HG02943 (cell line): Measurements from ENCODE around the gene DDRGK1.
"Not testable (repeated sequence)": the region's sequence is repeated elsewhere in the genome, so short reads cannot be mapped to it uniquely, and the experiment has no call there.

Experiments
- ATAC-seq: cut with Tn5 transposase; IDR thresholded peaks from one replicate; pipeline ENCODE4 v1.9.1; 2021; ENCODE audit warnings: mild to moderate bottlenecking, low read depth, moderate library complexity; ENCODE audit not compliant: unreplicated experiment

Gene DDRGK1

DNA sequence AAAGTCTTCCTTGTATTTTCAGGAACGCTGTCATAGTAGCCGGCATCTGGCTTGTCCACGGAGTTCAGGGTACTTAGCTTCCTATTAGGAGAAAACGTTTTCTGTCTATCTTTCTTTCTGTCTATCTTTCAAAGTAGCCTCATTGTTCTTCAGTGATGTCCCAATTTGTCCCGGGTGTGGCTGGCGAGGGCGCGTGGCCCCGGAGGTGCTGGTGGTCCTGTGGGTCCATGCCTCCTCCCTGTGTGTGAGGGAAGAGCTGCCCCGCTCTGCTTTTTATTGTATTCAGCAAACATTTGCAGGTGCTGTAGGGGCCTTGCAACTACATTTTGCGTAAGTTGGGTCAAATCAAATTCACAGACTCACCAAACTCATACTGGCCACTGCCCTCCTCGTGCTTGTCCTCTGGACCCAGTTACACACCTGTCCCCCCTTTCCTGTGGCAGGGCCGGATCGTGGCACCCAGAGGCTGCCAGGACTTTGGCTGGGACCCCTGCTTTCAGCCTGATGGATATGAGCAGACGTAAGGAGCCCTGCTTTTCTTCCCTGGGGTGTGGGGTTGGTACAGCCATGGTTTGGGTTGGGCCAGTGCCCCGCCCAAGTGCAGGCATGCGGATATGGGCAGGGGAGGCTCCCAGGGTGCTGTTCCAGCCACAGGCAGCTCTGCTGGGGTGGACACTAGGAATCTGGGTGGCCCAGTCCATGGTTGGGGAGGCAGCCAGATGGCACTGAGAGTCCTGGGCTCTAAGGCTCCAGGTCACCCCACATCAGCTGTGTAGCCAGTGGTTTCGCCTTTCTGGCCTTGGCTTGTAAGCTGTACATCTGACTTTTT lies 17.1 kb upstream of the DDRGK1 start:
- no peak for ATAC-seq

DNA sequence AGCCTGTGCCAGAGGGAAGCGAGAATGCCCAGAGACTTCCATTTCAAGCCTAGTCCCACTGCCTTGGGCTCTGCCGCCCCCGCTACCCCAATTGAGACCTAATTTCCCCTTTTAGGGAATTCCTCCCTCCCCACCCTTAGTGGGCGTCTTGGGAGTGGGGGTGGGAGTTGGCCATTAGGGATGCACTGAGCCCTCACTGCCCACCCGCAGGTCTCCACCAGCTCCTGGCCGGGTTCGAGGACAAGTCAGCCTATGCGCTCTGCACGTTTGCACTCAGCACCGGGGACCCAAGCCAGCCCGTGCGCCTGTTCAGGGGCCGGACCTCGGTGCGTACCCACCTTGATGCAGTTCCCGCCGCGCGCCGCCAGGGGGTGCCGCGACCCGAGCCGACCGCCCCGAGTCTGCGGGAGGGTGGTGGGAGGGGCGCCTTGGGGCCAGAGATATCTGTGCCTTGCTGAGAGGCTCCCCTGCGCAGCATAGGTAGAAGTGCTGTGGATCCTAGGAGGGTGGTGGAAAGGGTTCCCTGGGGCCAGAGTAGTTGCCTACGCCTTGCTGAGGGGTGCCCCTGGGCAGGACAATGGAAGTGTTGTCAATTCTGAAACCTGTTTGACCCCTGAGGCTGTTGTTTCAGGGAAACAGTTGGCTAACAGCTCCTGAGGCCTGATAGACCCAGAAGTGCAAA lies 14.0 kb upstream of the DDRGK1 start:
- ATAC-seq, result peak; percentile 52

DNA sequence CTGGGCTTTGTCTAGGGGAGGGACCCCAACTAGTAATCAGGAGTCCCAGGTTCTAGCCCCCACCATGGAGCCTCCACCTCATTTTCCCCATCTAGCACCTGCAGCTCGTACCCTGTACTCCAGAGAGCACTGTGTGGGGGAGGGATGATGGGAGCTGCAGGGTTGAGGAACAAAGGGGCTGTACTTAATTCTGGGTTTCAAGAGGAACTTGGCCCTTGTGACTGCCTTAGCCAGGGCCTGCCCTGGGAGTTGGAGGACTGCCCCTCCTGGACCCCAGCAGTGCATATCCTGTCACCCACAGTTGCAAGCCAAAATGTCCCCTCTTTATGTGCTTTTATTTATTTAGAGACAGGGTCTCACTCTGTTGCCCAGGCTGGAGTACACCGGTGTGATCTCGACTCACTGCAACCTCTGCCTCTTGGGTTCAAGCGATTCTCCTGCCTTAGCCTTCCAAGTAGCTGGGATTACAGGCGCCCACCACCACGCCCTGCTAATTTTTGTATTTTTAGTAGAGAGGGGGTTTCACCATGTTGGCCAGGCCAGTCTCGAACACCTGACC lies 11.0 kb upstream of the DDRGK1 start:
- not testable (repeated sequence) for ATAC-seq

DNA sequence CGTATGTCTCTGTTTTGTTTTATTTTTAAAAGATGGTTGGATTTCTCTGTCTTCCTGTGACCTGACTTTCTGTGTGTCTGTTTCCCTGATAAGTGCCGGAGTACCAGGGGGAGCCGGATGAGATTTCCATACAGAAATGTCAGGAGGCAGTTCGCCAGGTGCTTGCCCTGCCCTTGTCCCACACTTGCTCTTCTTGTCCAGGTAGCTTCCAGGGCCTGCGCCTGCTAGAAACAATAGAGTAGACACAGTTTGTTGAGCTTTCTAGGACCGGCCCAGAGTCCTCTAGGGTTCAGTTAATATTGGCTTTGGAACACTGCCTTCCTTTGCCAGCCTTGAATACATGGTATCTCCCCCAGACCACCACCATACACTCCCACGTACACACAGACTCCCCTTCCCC lies 8.7 kb upstream of the DDRGK1 start:
- ATAC-seq, result no peak

DNA sequence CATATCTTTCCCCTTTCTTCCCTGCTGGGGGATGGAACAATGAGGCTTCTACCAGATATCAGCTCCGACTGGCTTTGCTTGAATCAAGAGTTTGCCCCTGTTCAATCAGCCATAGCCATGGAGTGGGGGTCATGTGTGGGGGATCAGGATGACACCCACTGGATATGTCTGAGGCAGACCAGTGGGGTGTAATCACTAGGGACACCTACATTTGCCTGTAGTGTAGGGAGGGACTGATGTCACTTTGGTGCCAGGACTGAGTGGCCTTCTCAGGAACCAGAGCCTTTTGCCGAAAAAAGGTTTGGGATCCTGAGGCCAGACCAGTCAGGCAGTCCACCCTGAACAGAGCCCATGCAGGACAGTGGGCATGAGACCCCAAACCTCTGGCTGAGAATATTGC lies 5.9 kb upstream of the DDRGK1 start:
- ATAC-seq, result no peak

DNA sequence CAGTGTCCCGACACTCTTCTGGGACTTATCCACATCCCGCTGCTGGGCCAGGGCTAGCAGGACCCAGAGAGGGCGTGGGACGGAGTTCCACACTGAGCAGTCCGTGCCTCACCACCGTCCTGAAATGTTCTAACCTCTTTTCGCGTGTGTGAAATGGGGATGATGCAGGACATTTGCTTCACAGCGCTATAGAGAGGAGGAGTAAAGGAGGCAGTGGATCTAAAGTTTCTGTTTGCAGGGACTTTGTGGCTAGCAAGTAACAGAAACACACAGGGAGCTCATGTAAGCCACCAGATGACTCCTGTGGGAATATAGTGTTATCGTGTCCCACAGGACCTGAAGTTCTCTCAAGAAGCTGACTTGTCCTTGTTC lies 5.5 kb upstream of the DDRGK1 start:
- ATAC-seq, result no peak

DNA sequence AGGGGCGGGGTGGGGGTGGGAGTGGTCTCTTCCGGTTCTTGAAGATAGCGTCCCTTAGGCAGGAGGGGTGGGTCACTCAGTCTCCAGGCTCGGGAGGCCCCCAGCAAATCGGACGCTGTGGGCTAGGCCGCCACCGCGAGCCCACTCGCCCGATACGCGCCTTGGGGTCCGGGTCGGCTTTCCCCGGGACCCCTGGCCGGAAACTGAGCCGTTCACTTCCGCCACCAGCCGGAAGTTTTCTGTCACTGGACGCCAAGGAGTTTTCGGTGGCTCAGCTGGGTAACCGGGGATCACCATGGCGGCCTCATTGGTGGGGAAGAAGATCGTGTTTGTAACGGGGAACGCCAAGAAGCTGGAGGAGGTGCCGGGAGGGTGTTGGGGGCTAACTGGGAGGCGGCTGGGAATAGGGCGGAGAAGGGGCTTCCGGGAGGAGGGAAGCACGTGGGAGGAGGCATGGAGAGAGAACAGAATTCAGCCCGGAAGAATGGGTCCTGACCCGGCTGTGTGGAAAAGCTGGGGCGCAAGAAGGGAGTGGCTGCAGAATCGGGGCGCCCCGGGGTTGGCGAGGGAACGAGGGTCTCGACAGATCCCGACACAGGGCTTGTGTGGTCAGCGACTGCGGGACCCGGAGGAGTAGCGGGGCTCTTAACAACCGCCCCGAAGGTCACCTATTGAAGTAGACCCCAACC lies 4.9 kb upstream of the DDRGK1 start, which contains the start of gene ITPA:
ITPA (plus strand) TSS at position 242 of the 689 bp plus-strand sequence; CDS start at position 296, 54 bp downstream.
- no peak for ATAC-seq

DNA sequence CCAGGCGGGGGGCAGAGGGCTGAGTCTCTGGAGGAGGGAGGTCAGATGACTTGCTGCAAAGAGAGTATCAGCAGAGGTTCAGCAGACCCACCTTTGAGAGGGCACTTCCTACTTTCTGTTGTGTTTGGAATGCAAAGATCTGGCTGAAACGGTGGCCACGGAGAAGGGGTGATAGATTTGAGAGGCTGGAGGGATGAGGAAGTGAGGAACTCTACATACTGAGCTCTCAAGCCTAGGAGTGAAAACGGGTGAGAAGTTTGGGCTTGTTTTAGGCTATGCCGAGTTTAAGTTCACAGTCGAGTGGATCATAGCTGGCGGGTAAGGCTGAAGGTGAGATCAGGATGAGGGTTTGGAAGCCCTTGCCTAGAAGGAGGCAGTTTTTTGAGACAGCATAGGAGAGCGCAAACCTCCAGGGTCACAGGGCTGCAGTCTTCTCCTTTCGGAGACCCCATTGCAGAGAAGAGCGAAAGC lies 4.3 kb upstream of the DDRGK1 start:
- ATAC-seq, result no peak

DNA sequence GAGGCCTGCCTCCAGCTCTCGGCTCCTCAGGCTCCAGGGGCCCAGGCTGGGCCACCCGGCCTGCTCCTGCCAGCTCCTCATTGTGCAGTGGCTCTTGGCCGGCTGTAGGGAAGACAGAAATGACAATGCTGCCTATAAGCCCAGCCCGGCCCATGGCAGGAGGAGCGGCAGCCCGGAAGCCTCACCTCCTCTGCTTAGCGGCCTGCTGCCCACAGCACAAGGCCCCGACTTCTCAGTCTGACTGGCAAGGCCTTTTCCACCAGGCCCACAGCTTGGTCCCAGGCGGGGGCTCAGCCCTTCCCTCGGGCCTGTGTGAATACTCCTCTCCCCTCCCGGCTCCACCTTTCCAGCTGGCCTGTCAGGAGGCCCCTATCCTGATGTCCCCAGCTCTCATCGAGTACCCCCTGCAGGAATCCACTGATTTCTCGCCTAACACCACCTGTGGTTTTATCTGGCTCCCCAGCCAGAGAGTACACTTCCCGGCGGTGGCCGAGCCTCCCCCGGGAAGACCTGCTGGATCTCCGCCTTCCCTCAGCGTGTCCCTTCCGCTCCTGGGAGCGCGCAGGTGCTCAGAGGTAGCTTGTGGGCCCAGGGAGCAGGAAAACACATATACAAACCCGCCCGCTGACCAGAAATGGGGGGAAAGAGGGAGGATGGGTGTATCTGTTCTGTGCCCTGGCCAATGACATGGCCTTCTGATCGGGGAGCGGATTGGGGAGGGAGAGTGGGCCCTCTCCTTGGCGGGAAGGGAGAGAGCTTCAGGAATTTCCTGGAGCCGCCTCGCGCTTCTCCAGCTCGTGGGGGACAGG lies 963 bp downstream of the DDRGK1 start:
- ATAC-seq, result peak; percentile 8

DNA sequence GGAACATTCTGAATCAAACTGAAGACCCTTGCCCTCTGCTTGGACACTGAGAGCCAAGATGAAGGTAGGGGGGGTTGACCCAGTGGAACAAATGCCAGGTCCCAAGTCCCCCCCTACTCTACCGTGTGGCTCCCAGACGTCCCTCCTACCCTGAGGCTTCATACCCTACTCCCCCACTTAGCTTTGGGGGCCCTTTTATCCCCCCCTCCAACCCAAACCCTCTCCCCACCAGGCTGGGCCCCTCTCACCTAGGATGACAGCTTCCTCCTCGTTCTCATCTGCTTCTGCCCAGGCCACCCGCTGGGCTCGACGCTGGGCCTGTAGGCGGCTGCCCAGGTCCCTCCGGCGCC lies 1.5 kb downstream of the DDRGK1 start:
- ATAC-seq, result no peak

DNA sequence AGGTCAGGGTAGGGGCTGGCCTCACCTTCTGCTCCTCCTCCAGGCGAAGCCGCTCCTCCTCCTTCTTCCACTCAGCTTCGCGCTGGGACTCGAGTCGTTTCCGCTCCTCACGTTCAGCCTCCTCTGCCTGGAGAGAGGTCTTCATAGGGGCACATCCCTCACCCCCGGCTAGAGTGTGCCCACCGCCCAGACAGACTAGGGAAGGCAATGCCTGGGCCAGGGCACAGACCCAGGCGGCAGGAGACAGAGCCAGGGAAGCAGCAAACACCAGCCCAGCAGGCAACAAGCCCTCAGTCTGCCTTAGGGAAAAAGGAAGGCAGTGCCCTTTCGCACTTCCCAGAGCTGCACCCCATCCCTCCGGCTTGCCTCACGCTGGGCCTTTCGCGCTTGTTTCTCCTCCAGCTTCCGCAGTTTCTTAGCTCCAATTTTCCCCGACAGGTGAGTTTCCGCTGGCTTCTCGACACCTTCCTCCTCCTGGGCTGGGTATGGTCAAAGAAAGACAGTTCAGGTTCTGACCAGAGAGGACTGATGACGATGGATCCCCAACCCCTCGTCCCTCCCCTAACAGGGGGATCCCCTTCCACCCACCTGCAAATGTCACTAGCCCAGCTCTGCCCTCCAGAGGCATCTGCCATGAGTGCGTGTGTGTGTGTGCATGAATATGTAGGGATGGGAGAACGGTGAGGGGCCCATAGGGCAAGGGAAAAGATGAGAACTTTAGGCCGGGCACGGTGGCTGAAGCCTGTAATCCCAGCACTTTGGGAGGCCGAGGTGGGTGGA lies 4.3 kb downstream of the DDRGK1 start:
- no peak for ATAC-seq

DNA sequence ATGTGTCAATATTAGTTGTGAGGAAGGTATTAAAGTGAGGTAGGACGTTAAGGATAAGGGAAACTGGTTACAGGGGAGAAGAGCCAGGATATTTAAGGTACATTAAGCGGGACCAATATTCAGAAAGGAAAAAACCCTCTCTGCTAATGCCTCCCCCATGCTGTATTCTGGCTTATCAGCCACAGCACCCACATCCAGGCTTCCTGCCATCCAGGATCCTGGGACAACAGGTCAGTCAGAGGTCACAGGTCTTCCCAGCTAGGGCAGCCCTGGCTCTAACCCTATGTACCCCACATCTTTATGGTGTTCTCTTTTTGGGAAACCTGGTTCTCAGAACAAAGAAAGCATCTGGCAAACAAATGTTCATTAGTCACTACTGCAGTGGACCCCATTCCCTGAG lies 5.3 kb downstream of the DDRGK1 start:
- ATAC-seq, result no peak

DNA sequence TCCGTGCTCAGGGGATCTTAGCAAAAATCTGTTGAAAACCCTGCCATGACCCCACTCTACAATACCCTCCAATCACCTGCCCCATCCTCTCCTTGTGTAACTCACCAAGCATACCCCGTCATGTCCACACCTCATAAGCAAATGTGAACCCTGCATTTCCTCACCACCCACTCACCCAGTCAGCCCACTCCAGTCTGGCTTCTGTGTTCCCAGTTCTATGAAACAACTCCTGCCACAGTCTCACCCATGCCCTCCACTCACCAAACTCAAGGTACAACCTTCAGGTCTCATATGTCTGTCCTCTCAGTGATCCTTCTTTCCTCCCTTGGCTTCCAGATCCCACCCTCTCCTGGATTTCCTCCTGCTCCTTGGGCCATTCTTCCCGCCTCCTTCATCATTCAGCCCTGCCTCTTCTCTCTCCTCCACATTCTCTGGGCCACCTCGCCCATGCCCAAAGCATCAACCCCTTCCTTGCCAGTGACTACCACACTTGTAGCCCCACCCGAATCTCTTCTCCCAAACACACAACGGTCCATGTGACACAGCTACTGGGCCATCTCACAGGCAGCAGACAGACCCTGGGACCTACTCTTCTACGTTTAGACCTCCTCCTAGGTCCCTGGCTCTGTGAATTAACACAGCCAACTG lies 8.8 kb downstream of the DDRGK1 start:
- ATAC-seq, result no peak

DNA sequence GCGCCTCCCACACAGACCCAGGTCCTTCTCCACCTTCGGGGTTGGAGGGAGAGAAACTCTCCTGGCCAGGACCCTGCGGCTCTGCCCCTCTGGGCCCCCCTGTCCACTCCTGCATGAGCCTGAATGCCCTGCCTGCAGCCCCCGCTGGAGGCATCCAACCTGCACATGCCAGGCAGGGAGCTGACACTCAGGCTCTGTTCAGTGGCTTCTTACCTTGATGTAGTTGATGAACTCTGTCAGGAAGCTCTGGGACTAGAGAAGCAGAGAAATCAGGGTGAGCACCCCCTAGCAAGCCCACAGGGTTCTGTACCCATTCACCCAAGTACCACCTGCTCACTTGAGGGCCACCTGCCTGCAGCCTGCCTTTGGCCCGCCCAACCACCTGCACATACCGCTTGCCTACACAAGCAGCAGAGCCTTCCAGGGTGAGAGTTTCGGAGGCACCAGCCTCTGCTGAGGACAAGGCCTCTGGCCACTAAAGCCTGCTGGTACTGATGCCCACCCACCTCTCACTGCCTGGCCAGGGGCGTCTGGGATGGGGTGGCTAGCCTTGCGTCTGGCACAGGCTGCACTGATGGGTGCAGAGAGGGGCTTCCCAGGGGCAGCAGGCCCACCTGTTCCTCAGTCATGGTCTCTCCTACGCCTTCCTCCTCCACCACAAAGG lies 9.7 kb downstream of the DDRGK1 start:
- ATAC-seq, result no peak

DNA sequence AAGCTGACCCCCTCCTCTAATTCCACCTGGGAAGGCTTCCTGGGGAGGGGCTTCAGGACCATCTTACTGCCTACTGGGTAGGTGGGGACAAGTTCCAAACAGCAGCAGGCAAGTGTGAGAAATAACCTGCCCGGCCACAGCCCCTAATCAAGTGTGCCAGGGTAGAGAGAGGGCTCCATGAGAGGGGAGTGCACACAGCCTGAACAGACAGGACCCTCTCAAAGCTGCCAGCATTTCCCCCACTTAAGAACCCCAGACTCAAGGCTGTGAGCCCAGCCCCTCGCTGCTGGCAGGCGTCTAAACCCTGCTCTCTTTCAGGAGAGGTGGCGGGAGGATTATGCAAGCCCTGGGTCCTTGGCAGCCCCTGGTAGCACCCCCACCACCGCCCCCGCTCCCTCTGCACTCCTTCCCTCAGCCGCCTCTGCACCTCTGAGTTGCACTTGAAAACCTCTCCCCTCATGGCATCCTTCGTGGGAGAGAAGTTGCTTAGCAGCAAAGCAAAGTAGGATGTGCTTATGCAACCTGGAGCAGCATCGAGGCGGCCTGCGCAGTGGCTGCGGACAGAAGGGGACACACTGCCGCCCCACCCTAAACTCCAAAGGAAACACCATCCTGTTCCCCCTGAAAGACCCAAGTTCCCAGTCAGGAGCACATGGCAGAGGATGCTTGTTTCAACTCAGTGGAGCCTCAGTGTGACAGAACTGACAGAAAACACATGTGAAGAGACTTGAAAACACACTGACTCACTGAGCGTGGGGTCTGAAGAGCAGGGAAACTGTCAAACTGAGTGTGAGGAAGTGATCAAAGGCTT lies 10.5 kb downstream of the DDRGK1 start:
- ATAC-seq, result no peak

DNA sequence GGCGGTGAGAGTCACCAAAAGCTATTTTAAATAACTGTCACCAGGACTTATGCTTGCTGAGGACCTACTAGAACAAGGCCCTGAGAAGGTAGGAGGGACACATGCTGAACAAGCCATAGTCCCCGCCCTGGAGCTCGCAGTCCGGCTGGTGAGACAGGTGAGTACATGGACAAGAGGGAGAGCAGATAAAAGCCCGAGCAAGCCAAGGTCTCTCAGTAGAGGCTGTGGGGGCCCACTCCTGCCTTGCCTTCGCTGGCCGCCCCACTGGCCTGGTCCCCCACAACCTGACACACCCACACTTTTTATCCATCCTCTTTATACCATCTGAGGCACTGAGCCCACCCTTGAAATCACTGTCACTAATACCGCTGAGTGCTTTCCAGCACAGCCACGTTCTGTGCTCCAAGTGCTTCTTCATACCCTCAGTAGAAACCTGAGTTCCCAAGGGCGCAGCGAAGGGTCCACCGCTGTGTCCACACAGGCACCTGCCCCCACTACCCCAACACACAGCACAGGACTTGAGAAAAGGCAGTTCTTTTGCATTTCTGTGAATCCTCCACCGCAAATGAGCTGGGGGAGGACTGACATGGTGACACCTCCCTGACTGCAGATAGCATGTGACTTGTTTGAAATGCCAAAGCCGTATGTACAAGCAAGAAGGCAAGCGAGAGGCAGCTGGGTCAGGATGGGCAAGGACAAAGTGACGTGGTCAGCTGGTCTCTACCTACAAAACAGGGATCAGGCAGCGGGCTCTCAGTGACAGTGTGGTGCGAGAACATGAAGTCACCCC lies 12.1 kb downstream of the DDRGK1 start:
- no peak for ATAC-seq

DNA sequence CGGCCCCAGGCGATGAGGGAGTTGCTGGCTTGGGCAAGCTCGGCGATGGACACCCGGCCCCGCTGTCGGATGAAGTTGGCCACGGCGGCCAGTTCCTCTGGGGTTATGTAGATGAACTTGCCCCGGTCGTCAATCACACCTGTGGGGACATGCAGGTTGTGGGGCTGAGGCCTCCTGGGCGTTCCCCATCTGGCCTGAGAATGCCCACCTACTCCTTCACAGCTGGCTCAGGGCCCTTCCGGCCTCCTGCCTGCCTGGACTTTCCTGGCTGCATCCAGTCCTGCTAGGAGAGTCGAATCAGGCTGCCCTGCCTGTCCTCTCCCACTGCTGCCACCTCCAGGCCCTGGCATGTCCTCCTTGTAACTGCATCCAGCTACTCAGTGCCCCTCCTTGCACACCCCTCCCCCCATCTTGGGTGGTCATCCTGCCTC lies 13.8 kb downstream of the DDRGK1 start:
- ATAC-seq, result no peak
